IMR-90 (cell line): ENCODE results near the gene RPL31.

ENCODE experiments used
- CTCF ChIP-seq: conservative IDR thresholded peaks from 2 replicates; pipeline ENCODE4 v1.5.1; 2012; ENCODE audit warnings: mild to moderate bottlenecking, low read depth, low read length, improper control_type of control experiment
- MXI1 ChIP-seq: IDR thresholded peaks from 2 replicates; pipeline ENCODE4 v1.6.1; 2012; ENCODE audit warnings: low read depth, mild to moderate bottlenecking, low read length, moderate library complexity, borderline replicate concordance
- RAD21 ChIP-seq: IDR thresholded peaks from 2 replicates; pipeline ENCODE4 v1.6.1; 2012; ENCODE audit warnings: low read length, improper control_type of control experiment
- RCOR1 ChIP-seq: IDR thresholded peaks from 2 replicates; pipeline ENCODE4 v1.6.1; 2012; ENCODE audit warnings: mild to moderate bottlenecking, low read length, improper control_type of control experiment; ENCODE audit not compliant: insufficient replicate concordance

GRCh38 chr2:100976061-100976460 lies 26.0 kb upstream of the RPL31 start:
- TF ChIP-seq CTCF (no peak), MXI1 (no peak), RAD21 (no peak), RCOR1 (no peak)
